HK-2 (cell line): ENCODE data around the gene NDUFV1.
"Not testable (repeated sequence)": the region's sequence is repeated elsewhere in the genome, so short reads cannot be mapped to it uniquely, and the experiment has no call there.

ENCODE experiments used
- DNase-seq: peaks from one replicate; pipeline ENCODE4 v3.0.0-alpha.2; 2018; ENCODE audit not compliant: unreplicated experiment

NDUFV1 gene

GRCh38 chr11:67627812-67628624 is 21.3 kb downstream of the NDUFV1 start:
- no peak for DNase-seq

GRCh38 chr11:67628710-67629385 is 22.1 kb downstream of the NDUFV1 start:
- DNase-seq, result peak; percentile 33

GRCh38 chr11:67629386-67630227 is 22.9 kb downstream of the NDUFV1 start, which contains the start of gene NUDT8:
Gene NUDT8 (minus strand): TSS chr11:67629937. CDS start chr11:67629911, 26 bp downstream.
- DNase-seq, result peak; percentile 76

- DNase-seq, result peak; percentile 97
Measured at GRCh38 chr11:67630228-67630942, 23.6 kb downstream of the NDUFV1 start.

GRCh38 chr11:67630943-67631331 is 24.2 kb downstream of the NDUFV1 start:
- no peak for DNase-seq

- no peak for DNase-seq
Measured at GRCh38 chr11:67631411-67631810, 24.7 kb downstream of the NDUFV1 start.

GRCh38 chr11:67631853-67632174 is 25.1 kb downstream of the NDUFV1 start:
- DNase-seq, result no peak

- DNase-seq, result no peak
Measured at GRCh38 chr11:67632175-67632981, 25.6 kb downstream of the NDUFV1 start.

GRCh38 chr11:67632982-67633755 is 26.4 kb downstream of the NDUFV1 start:
- DNase-seq, result no peak

- no peak for DNase-seq
Measured at GRCh38 chr11:67633758-67634365, 27.1 kb downstream of the NDUFV1 start.

- DNase-seq, result no peak
Measured at GRCh38 chr11:67634366-67635230, 27.9 kb downstream of the NDUFV1 start.

GRCh38 chr11:67635231-67635521 is 28.4 kb downstream of the NDUFV1 start:
- no peak for DNase-seq

- no peak for DNase-seq
Measured at GRCh38 chr11:67636962-67637361, 30.2 kb downstream of the NDUFV1 start.

- DNase-seq, result not testable (repeated sequence)
Measured at GRCh38 chr11:67637441-67637840, 30.7 kb downstream of the NDUFV1 start.

GRCh38 chr11:67638535-67639437 is 32.0 kb downstream of the NDUFV1 start:
- DNase-seq, result no peak

- DNase-seq, result no peak
Measured at GRCh38 chr11:67639438-67639859, 32.7 kb downstream of the NDUFV1 start, which contains the start of gene TBX10. Gene TBX10 (minus strand): TSS chr11:67639763. CDS start chr11:67639472, 291 bp downstream.

GRCh38 chr11:67640021-67640757 is 33.5 kb downstream of the NDUFV1 start:
- DNase-seq, result peak; percentile 45
